ENCODE results near the gene OTOF.

Gene OTOF

GRCh38 chr2:26478366-26478765 is 442 bp upstream of the OTOF start:
- FAIRE-seq (no peak), DNase-seq (ENCODE audit: insufficient read length) (no peak)
- TF ChIP-seq TAF1 (IDR thresholded peaks at IDR 0.05; ENCODE audit: borderline replicate concordance, low read depth, low read length) (no peak), POLR2A (IDR thresholded peaks at IDR 0.05; ENCODE audit: low read depth, low read length) (no peak), POLR2AphosphoS5 (IDR thresholded peaks at IDR 0.05; ENCODE audit: low read depth, low read length) (no peak)

- FAIRE-seq (no peak), DNase-seq (ENCODE audit: insufficient read length) (no peak)
- no peak for TF ChIP-seq POLR2AphosphoS5 (IDR thresholded peaks at IDR 0.05; ENCODE audit: low read depth, low read length)
- TF ChIP-seq TAF1 (IDR thresholded peaks at IDR 0.05; ENCODE audit: borderline replicate concordance, low read depth, low read length): no peak
- TF ChIP-seq POLR2A (IDR thresholded peaks at IDR 0.05; ENCODE audit: low read depth, low read length): no peak
These were observed 606 bp downstream of the OTOF start for GRCh38 chr2:26477126-26477910.

- no peak for TF ChIP-seq POLR2AphosphoS5 (IDR thresholded peaks at IDR 0.05; ENCODE audit: low read depth, low read length)
- no peak for TF ChIP-seq TAF1 (IDR thresholded peaks at IDR 0.05; ENCODE audit: borderline replicate concordance, low read depth, low read length)
- TF ChIP-seq POLR2A (IDR thresholded peaks at IDR 0.05; ENCODE audit: low read depth, low read length): no peak
- DNase-seq (ENCODE audit: insufficient read length) (no peak), FAIRE-seq (no peak)
These were observed 2.0 kb downstream of the OTOF start for GRCh38 chr2:26475832-26476501.

- TF ChIP-seq POLR2A (IDR thresholded peaks at IDR 0.05; ENCODE audit: low read depth, low read length) (no peak), POLR2AphosphoS5 (IDR thresholded peaks at IDR 0.05; ENCODE audit: low read depth, low read length) (no peak), TAF1 (IDR thresholded peaks at IDR 0.05; ENCODE audit: borderline replicate concordance, low read depth, low read length) (no peak)
- no peak for FAIRE-seq
- no peak for DNase-seq (ENCODE audit: insufficient read length)
These were observed 2.9 kb downstream of the OTOF start for GRCh38 chr2:26475037-26475436.

GRCh38 chr2:26474261-26474785 is 3.6 kb downstream of the OTOF start:
- TF ChIP-seq POLR2AphosphoS5 (IDR thresholded peaks at IDR 0.05; ENCODE audit: low read depth, low read length) (no peak), POLR2A (IDR thresholded peaks at IDR 0.05; ENCODE audit: low read depth, low read length) (no peak), TAF1 (IDR thresholded peaks at IDR 0.05; ENCODE audit: borderline replicate concordance, low read depth, low read length) (no peak)
- DNase-seq (ENCODE audit: insufficient read length) (no peak), FAIRE-seq (no peak)

- FAIRE-seq: no peak
- no peak for TF ChIP-seq POLR2A (IDR thresholded peaks at IDR 0.05; ENCODE audit: low read depth, low read length)
- TF ChIP-seq POLR2AphosphoS5 (IDR thresholded peaks at IDR 0.05; ENCODE audit: low read depth, low read length): no peak
- no peak for TF ChIP-seq TAF1 (IDR thresholded peaks at IDR 0.05; ENCODE audit: borderline replicate concordance, low read depth, low read length)
These were observed 4.1 kb downstream of the OTOF start for GRCh38 chr2:26473796-26474195.

GRCh38 chr2:26472821-26473655 is 4.9 kb downstream of the OTOF start:
- TF ChIP-seq POLR2A (IDR thresholded peaks at IDR 0.05; ENCODE audit: low read depth, low read length) (no peak), TAF1 (IDR thresholded peaks at IDR 0.05; ENCODE audit: borderline replicate concordance, low read depth, low read length) (no peak), POLR2AphosphoS5 (IDR thresholded peaks at IDR 0.05; ENCODE audit: low read depth, low read length) (no peak)
- DNase-seq (ENCODE audit: insufficient read length) (no peak), FAIRE-seq (no peak)

More at GRCh38 chr2:26473796-26474195, 4.1 kb downstream of the OTOF start:
- no peak for DNase-seq (ENCODE audit: insufficient read length)

GRCh38 chr2:26471766-26472706 is 5.9 kb downstream of the OTOF start:
- FAIRE-seq: no peak
- TF ChIP-seq TAF1 (IDR thresholded peaks at IDR 0.05; ENCODE audit: borderline replicate concordance, low read depth, low read length): no peak
- TF ChIP-seq POLR2A (IDR thresholded peaks at IDR 0.05; ENCODE audit: low read depth, low read length): no peak
- no peak for TF ChIP-seq POLR2AphosphoS5 (IDR thresholded peaks at IDR 0.05; ENCODE audit: low read depth, low read length)
- DNase-seq (ENCODE audit: insufficient read length): no peak

GRCh38 chr2:26471289-26471688 is 6.6 kb downstream of the OTOF start:
- TF ChIP-seq TAF1 (IDR thresholded peaks at IDR 0.05; ENCODE audit: borderline replicate concordance, low read depth, low read length): no peak
- TF ChIP-seq POLR2AphosphoS5 (IDR thresholded peaks at IDR 0.05; ENCODE audit: low read depth, low read length): no peak
- no peak for TF ChIP-seq POLR2A (IDR thresholded peaks at IDR 0.05; ENCODE audit: low read depth, low read length)
- DNase-seq (ENCODE audit: insufficient read length): no peak
- no peak for FAIRE-seq

GRCh38 chr2:26470601-26471260 is 7.2 kb downstream of the OTOF start:
- no peak for TF ChIP-seq POLR2AphosphoS5 (IDR thresholded peaks at IDR 0.05; ENCODE audit: low read depth, low read length)
- no peak for TF ChIP-seq POLR2A (IDR thresholded peaks at IDR 0.05; ENCODE audit: low read depth, low read length)
- TF ChIP-seq TAF1 (IDR thresholded peaks at IDR 0.05; ENCODE audit: borderline replicate concordance, low read depth, low read length): no peak
- DNase-seq (ENCODE audit: insufficient read length) (no peak), FAIRE-seq (no peak)

All from GM12892 (cell line).